Natural killer cell (primary cell): ENCODE results near the gene NPC1. TPM values are rescaled to one million over a fixed set of nuclear protein-coding genes. Genes with fewer than 3 reads are reported as not detected.

ENCODE experiments used
- ATAC-seq, 3 donors: fragments of 150-1000 bp in 2 of 3; fragments of 200-7000 bp in 1 of 3; cut with Tn5 transposase; 1 replicate in 1 of 3; 2 replicates in 2 of 3; pipeline ENCODE4 v1.10.0; 2021; ENCODE audit warnings: mild to moderate bottlenecking in 2 of 3, moderate library complexity in 2 of 3
- DNase-seq, 2 donors: peaks; one replicate each; pipeline versions ENCODE4 v3.0.0 to v3.0.0-alpha.2; 2013 to 2021; ENCODE audit warnings: mixed read lengths in 1 of 2
- H3K27ac ChIP-seq: one replicate; pipeline ENCODE4 v1.5.1; 2013; ENCODE audit warnings: mild to moderate bottlenecking, low read length
- H3K27me3 ChIP-seq: one replicate; pipeline ENCODE4 v1.6.1; 2013; ENCODE audit warnings: low read length; ENCODE audit not compliant: control insufficient read depth, insufficient read depth
- H3K36me3 ChIP-seq: one replicate; pipeline ENCODE4 v1.6.1; 2013; ENCODE audit warnings: low read length; ENCODE audit not compliant: control insufficient read depth, insufficient read depth
- H3K4me1 ChIP-seq: one replicate; pipeline ENCODE4 v1.6.1; 2013; ENCODE audit warnings: low read length; ENCODE audit not compliant: control insufficient read depth, insufficient read depth
- H3K4me3 ChIP-seq: one replicate; pipeline ENCODE4 v1.5.1; 2013; ENCODE audit warnings: low read length
- H3K9me3 ChIP-seq: one replicate; pipeline ENCODE4 v1.6.1; 2013; ENCODE audit warnings: low read length; ENCODE audit not compliant: control insufficient read depth, insufficient read depth
- H3K27ac Mint-ChIP-seq, 2 donors: one replicate each; pipeline ENCODE4 v1.8.0; 2022; ENCODE audit warnings: mild to moderate bottlenecking in 2 of 2, mixed read lengths in 2 of 2, moderate library complexity in 1 of 2
- H3K27me3 Mint-ChIP-seq, 2 donors: one replicate each; pipeline ENCODE4 v1.8.0; 2022; ENCODE audit warnings: low read depth in 2 of 2, mixed read lengths in 2 of 2
- H3K36me3 Mint-ChIP-seq: one replicate; pipeline ENCODE4 v1.8.0; 2022; ENCODE audit warnings: mixed read lengths
- H3K4me1 Mint-ChIP-seq, 2 donors: one replicate each; pipeline ENCODE4 v1.8.0; 2022; ENCODE audit warnings: mixed read lengths in 2 of 2
- H3K4me3 Mint-ChIP-seq: one replicate; pipeline ENCODE4 v1.8.0; 2022; ENCODE audit warnings: mild to moderate bottlenecking, moderate library complexity, mixed read lengths
- H3K9me3 Mint-ChIP-seq, 2 donors: one replicate each; pipeline ENCODE4 v1.8.0; 2022; ENCODE audit warnings: mixed read lengths in 2 of 2
- WGBS: methylation state at CpG from one replicate; pipeline ENCODE4 v1.1.7; 2013; ENCODE audit warnings: missing lambda C conversion rate; ENCODE audit not compliant: insufficient coverage; 5-methylcytosine and 5-hydroxymethylcytosine counted together
- intact Hi-C: fragments of 100-400 bp; cut with micrococcal nuclease; formaldehyde crosslinking; loops from one replicate; pipeline ENCODE4 v1.14.2; 2022
- total RNA-seq, 4 donors: library from RNA; stranded (reverse); fragments of 120-200 nt in 1 of 4; gene quantifications; one replicate each; pipeline versions ENCODE4 v1.2.3 to v1.2.4, GENCODE V29; 2013 to 2022
- TF ChIP-seq, protein P1 (sequence below): fragments of 200-600 bp; IDR thresholded peaks from one replicate; pipeline ENCODE4 v1.8.0; 2022; ENCODE audit warnings: antibody characterized with exemption

Gene NPC1
- total RNA-seq, 3 donors from 2014 or later (not counting 1 experiment from before 2014, with no cell fraction given) = 143 to 203 (median 173) TPM

DNA sequence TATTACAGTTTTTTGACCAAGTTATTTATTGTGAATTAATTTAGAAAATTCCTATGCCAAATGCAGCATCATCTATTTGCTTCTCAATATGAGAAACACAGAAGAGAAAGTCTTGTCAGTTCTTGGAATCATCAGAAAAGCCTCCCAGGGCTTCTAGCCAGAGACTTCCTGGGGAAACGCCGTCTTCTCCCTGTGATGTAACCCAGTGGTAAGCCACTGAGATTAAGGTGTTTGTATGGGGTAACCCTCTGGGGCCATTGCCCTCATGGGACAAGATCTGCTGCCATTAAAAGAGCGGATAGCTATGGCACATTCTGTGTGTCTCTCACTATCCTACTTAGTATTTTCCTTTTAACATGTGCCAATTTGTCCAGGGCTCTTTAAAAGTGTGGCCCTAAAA lies 48.4 kb upstream of the NPC1 start:
- Histone ChIP-seq H3K27ac (no peak overlapping the region), H3K27me3 (peaks cover 2% of the 10 kb centered on the region), H3K36me3 (no peaks in the 10 kb centered on the region), H3K4me1 (no peaks in the 10 kb centered on the region), H3K9me3 (no peaks in the 10 kb centered on the region), H3K4me3 (no peak overlapping the region)
- peaks cover 10 to 12% of the 10 kb centered on the region in 2 donors for H3K4me1 Mint-ChIP-seq
- no peak overlapping the region for H3K4me3 Mint-ChIP-seq
- peaks cover 15 to 27% of the 10 kb centered on the region in 2 donors for H3K27me3 Mint-ChIP-seq
- H3K27ac Mint-ChIP-seq = no peak overlapping the region
- TF ChIP-seq, protein P1, sequence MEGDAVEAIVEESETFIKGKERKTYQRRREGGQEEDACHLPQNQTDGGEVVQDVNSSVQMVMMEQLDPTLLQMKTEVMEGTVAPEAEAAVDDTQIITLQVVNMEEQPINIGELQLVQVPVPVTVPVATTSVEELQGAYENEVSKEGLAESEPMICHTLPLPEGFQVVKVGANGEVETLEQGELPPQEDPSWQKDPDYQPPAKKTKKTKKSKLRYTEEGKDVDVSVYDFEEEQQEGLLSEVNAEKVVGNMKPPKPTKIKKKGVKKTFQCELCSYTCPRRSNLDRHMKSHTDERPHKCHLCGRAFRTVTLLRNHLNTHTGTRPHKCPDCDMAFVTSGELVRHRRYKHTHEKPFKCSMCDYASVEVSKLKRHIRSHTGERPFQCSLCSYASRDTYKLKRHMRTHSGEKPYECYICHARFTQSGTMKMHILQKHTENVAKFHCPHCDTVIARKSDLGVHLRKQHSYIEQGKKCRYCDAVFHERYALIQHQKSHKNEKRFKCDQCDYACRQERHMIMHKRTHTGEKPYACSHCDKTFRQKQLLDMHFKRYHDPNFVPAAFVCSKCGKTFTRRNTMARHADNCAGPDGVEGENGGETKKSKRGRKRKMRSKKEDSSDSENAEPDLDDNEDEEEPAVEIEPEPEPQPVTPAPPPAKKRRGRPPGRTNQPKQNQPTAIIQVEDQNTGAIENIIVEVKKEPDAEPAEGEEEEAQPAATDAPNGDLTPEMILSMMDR = no peak
- no peak for DNase-seq
- no peaks in the 10 kb centered on the region for H3K36me3 Mint-ChIP-seq
- ATAC-seq = no peak
- intact Hi-C loops = no loop called here
- 42% methylated on average over 3 of the region's 3 CpGs for WGBS
- no peaks in the 10 kb centered on the region for H3K9me3 Mint-ChIP-seq

DNA sequence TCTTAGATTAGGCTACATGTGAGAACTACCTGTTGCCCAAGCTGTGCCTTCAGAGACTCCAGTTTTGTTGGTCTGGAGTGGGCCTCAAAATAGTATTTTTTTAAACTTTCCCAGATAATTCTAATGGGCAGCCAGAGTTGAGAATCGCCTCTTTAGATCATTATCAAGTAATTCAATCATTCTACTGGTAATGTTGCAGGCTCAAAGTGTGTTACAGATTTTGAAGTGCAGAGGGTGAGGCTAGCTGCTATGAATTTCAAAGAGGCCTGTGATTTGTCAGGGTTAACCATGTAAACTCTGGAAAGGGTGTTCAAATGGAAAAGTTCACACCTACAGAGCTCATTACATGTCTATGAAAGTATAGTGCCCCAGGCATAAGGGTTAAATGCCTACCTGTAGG lies 46.3 kb upstream of the NPC1 start:
- no peaks in the 10 kb centered on the region for H3K9me3 ChIP-seq
- H3K27ac ChIP-seq = no peak overlapping the region
- DNase-seq = no peak

DNA sequence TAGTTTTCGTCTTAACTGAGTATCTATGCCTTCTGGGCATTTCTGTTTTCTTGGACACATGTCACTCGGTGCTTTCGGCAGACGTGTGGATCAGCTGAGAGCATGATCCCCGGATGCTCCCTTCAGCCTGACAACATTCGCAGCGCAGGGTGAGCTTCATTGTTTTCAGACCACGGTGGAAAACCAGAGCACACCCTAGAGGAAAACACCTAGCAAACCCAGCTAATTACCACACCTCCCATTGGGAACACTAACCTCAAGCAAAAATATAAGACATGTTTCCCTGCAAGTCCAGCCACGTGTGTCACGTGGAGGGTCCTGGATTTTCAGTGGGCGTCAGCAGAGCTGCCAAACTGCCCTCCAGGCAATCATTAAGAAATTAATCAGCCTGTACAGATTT lies 45.4 kb upstream of the NPC1 start:
- H3K36me3 Mint-ChIP-seq = no peaks in the 10 kb centered on the region
- no peaks in the 10 kb centered on the region for H3K4me1 ChIP-seq
- H3K27me3 ChIP-seq = peaks cover 2% of the 10 kb centered on the region
- no peak for DNase-seq
- no peaks in the 10 kb centered on the region for H3K9me3 Mint-ChIP-seq
- no peaks in the 10 kb centered on the region for H3K36me3 ChIP-seq
- WGBS = 83% methylated on average over 11 of the region's 11 CpGs
- peaks cover 11 to 20% of the 10 kb centered on the region in 2 donors for H3K27me3 Mint-ChIP-seq
- H3K4me3 ChIP-seq = no peak overlapping the region
- H3K27ac ChIP-seq = no peak overlapping the region
- peaks cover 10 to 12% of the 10 kb centered on the region in 2 donors for H3K4me1 Mint-ChIP-seq
- TF ChIP-seq, protein P1 = no peak
- intact Hi-C loops = no loop called here
- no peak overlapping the region for H3K27ac Mint-ChIP-seq
- H3K4me3 Mint-ChIP-seq = no peak overlapping the region
- ATAC-seq = no peak
- no peaks in the 10 kb centered on the region for H3K9me3 ChIP-seq

More for the DNA sequence above, 46.3 kb upstream of the NPC1 start:
- Mint-ChIP-seq H3K4me3 (no peak overlapping the region), H3K27me3 (peaks cover 11 to 20% of the 10 kb centered on the region in 2 donors), H3K27ac (no peak overlapping the region), H3K36me3 (no peaks in the 10 kb centered on the region), H3K4me1 (peaks cover 10 to 12% of the 10 kb centered on the region in 2 donors), H3K9me3 (no peaks in the 10 kb centered on the region)
- Histone ChIP-seq H3K27me3 (peaks cover 2% of the 10 kb centered on the region), H3K36me3 (no peaks in the 10 kb centered on the region), H3K4me1 (no peaks in the 10 kb centered on the region), H3K4me3 (no peak overlapping the region)
- intact Hi-C loops = no loop called here
- no peak for ATAC-seq
- no CpG with 5 or more reads among the region's 1 CpG for WGBS
- TF ChIP-seq, protein P1 = no peak

DNA sequence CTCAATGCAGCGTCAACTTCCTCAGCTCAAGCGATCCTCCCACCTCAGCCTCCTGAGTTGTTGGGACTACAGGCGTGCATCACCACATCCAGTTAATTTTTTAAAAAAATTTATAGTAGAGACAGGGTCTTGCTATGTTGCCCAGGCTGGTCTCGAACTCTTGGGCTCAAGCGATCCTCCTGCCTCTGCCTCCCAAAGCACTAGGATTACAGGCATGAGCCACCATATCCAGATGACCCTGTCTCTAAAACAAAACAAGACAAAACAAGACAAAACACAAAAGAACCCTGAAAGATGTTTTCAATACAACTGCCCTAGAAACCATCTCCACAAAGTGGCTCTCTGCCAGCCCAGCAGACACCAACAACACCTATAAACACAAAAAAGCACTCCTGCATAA lies 45.0 kb upstream of the NPC1 start:
- Histone ChIP-seq H3K27ac (no peak overlapping the region), H3K27me3 (peaks cover 2% of the 10 kb centered on the region), H3K4me3 (no peak overlapping the region), H3K4me1 (no peaks in the 10 kb centered on the region), H3K9me3 (no peaks in the 10 kb centered on the region), H3K36me3 (no peaks in the 10 kb centered on the region)
- WGBS = 84% methylated on average over 5 of the region's 5 CpGs
- H3K4me3 Mint-ChIP-seq = no peak overlapping the region
- no peak overlapping the region for H3K27ac Mint-ChIP-seq
- TF ChIP-seq, protein P1 = no peak
- peaks cover 11 to 20% of the 10 kb centered on the region in 2 donors for H3K27me3 Mint-ChIP-seq
- no peaks in the 10 kb centered on the region for H3K9me3 Mint-ChIP-seq
- H3K36me3 Mint-ChIP-seq = no peaks in the 10 kb centered on the region
- ATAC-seq = no peak
- intact Hi-C loops = no loop called here
- DNase-seq = no peak
- H3K4me1 Mint-ChIP-seq = peaks cover 10 to 12% of the 10 kb centered on the region in 2 donors
